GM19240 (cell line): Measurements from ENCODE around the gene CEBPG.

Source experiments
- DNase-seq: peaks from one replicate; pipeline ENCODE4 v3.0.0; 2011; ENCODE audit warnings: low spot score; ENCODE audit not compliant: insufficient read length

Gene CEBPG

DNA sequence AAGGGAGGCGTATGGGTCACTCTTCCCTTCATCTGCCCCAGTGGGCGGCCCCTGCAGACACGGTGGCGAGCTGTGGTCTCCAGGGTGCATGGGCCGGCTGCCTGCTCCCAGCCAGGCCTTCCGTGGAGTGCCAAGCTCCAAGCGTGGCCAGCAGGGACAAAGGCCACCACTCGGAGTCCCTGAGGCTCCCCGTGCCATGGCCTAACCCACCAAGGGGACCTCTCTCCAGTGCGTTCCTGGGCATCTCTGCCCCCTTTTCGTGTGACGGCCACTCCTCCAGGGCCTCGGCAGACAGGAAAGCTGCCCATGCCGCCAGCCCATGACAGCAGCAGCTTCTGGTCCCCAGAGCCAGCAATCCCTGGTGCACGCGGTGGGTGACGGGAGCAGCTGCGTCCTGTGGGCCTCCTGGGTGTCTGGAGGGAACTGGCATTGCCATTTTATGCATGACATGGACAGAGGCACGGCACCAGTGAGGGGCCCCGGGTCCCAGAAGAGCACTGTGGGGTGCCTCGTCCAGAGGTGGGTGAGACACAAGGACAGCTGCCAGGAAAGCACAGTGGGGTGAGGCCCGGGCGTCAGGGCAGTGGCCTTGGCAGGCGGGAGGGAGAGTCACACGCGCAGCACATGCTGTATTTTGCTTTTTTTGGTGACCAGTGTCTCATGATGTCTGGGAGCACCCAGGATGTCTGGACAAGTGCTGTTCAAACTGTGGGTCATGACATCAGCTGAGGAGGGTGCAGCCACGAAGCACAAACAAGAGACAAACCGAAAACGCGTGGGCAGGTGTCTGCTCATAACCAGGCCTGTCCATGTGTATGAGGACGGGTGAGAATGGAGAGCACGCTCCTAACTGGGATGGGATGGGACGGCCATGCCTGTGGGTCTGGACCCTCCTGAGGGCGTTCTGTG is 32.3 kb downstream of the CEBPG start:
- DNase-seq: no peak

DNA sequence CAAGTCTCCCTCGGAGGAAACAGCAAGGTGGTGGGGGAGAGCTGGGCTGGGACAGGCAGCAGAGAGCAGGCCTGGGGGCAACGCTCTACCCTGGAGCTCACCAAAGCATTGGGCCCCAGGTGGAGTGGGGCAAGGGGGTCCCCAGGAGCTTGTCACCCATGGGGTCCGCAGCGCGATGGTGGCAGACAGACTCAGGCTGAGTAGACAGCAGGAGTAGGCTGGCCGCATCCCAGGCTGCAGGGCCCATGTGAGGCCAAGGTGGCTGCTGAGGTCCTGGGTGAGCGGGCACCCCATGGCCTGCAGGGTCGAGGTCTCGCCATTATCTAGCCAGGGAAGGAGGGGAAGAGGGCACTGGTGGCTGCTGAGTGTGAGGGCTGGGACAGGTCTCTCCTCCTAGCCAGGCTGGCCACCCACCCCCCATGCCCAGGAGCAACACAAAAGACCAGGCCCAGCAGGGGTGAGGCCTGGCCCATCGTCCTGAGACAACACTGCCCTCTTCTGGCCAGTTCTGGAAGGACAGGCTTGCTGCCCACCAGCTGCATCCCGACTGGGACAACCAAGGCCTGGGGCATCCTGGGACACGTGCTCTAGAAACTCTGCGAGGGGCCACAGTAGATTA is 33.1 kb downstream of the CEBPG start:
- DNase-seq: peak; percentile 91

DNA sequence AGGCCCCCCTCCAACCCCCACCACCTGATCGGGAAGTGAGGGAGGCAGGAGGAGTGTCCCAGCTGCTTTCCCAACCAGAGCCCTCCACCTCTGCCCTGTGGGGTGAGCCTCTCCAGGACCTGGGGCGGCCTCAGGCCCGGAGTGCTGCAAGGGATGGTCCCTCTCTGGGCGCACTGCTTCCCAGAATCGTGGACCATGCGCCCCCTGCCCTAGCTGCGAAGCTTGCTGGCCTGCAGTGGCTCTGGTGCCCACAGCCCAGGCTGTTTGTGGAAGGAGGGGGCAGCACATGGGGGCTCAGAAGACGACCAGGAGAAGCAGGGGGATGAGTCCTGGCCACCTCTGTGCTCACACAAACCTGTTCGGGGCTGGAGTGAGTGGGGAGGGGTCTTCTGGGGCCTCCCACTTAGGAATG is 33.6 kb downstream of the CEBPG start:
- no peak for DNase-seq

DNA sequence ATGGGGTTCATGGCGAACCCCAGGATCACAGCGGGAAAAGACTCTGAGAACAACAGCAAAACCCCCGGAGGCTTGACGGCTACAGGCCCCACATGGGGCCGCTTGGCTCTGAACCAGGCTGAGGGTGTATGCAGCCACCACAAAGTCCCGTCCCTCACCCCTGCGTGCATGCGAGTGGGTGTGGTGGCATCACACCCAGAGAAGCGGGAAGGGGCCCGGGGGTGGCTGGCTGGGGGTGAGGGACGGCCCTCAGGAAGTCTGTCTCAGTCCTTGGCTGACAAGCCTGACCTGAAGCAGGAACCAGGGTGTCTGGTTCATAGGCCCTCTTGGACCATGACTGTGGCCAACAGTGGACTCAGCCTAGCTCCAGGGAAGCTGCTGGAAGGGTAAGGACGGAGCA is 34.2 kb downstream of the CEBPG start:
- no peak for DNase-seq

DNA sequence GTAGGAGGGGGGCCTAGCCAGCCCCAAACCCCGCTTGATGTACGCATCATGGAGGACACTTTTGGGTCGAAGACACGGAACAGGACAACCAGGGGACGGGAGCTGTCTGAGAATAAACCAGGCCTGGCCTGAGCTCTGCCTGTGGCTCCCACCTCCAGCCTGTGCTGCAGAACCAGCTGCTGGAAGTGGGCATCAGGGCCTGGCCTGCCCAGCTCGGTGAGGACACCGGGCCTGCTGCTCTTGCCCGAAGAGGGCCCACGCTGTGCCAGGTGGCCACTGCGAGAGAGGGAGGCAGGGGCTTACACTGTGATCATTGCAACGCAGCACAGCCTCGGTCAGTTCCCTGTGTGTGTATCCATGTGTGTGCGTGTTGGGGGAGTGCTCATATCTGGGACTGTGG is 34.6 kb downstream of the CEBPG start:
- no peak for DNase-seq

DNA sequence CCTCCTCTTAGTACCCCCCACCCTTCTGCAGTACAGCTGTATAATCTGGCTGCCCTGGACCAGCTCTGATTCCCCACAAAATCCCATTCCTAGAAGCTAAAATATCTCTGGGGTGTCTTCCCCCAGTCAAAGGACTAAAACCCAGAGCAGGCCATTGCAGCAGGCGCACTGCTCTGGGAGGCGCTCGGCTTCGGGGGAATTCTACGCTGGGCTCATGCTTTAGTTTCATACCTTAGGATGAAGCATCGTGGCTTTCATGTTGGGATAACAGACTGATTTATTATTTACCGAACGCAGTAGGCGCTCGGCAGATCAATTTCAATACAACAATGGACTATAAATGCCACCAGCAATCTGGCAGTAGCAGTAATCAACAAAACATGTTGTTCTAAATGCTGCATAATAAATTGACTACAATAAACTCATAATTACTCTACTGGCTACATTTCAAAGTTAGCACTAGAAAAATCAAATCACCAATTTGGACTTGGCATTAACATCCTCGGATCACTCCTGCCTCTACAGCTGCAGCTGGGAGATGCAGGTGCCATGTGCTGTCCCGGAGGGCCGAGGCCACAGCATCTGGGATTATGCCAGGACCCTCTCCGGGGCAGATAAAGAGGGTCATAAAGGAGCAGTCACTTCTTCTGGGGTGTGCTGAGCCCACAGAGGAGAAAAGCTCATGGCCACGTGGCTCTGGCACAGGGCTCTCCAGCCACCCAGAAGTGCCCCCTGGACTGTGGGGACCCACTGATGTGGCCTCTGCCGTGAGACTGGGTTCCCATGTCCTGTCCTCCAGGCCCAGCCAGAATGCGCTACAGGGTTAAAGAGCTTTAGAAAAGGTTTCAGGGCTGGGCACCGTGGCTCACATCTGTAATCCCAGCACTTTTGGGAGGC is 35.3 kb downstream of the CEBPG start:
- DNase-seq: no peak

DNA sequence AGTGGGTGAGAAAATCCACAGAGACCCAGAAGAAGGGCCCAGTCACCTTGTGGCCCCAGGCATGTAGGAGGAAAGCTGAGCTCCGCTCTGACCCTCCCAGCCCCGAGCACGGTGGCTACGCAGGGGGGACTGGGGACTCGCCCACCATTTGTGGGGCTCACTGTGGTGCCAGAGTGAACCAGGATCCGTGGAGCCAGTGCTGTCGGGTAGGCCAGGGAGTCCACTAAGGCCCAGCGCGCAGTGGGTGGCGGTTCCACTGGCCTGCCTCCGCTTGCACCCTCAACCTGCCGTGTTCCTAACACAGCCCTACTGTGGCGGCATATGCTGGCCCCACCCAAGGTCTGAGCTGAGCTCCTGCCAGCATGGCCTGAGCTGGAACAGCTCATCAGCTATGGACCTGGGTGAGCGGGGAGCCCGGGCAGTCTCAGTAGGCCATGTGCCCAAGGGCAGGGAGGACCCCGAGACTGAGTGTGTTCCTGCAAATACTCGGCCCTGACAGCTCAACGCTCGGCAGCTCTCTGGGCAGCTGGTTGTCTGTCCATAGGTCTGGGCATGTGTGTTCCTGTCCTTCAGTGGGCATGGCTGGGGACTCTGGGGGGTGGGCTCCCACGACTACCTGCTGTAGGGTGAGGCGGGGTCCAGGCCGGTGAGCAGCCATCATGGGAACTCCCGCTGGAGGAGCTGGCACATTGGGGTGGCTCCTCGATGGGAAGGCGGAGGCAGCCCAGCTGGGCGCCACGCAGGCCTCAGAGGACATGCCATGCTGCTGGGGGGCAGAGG is 36.6 kb downstream of the CEBPG start:
- no peak for DNase-seq

DNA sequence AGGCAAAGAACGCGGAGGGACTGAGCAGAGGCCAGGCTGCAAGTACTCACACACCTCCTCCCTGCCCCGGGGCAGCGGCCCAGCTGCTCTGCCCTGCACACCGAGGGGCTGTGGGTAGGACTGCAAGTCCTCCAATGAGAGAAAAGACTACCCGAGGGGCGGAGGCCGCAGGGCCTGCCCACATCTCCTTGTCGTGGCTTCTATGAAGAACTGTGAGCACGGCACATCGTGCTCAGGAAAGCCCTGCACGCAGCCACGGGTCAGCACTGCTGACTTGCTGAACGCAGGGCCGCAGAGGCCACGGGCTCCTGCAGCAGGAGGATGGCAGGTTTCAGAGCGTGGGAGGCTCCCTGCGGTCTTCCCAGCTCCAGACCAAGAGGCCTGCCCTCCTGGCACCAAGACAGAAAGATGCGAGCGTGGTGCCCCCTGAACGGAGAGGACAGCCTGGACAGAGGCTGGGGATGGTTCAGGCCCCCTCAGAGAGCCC is 37.4 kb downstream of the CEBPG start:
- DNase-seq: no peak

DNA sequence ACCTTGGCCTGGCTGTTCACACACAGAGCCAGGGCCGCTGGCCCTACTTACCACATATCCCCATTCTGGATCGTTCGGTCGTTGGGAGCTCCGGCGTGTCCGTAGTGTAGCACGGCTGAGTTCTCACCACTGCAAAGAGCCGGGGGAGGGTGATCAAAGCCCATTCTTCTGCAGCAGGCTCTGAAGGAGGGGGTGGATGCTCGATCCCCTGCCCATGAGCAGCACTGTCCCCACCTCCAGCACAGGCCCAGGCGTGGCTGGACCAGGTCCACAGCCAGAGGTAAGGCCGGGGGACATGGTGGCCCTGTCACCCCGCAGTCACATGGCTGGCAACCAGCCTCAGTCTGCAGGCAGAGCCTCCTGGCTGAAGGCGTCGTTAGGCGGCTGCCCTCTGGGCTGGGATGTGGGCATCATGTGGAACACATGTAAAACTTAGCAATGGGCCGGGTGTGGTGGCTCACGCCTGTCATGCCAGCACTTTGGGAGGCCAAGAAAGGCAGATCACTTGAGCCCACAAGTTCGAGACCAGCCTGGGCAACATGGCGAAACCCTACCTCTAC is 38.2 kb downstream of the CEBPG start:
- no peak for DNase-seq

DNA sequence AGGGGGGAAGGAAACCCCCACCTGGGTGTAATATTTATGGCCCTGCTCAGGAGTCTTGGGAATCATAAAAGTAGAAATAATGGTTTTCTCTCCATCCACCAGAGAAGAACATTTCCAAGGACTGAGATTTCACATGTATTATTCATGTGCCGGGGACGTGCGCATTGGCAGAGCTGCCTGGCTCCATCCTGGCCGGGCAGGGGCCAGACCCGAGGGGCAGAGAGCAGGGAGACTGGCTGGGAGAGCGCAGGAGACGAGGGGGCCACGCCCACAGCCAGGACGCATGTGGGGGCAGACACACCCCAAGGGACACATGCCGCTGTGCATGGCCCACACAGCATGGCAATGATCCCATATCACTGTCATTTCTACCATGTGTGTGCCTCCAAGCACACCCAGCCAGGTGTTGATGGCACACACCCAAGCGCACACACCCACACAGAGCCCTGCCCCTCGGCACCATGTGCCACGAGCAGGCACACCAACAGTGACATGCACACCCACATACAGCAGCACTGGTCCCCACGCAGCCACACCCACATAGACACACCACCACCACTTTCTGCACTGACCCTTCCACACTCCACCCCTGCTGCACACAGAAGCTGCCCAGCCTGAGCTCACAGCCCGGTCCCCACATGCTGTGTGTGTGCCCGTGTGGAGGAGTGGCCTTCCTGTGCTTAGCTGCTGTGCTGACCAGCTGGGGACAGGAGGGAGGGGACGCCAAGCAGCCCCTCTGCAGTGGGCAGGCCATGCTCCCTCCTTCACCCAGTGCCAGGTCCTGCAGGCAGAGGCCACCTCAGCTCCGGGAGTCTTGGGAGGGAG is 39.3 kb downstream of the CEBPG start:
- DNase-seq: no peak

DNA sequence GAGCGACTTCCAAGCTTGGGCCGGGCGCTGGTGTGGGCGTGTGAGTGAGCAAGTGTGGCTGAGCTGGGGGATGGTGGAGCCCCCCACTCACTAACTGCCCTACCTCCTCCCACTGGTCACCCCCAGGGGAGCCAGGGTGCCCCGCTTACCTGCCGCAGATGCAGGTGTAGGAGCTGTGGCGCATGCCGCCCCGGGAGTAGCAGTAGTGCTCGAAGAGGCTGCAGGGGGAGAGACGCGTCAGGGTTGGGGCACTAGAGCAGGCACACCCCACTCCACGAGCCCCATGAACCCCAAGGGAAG is 39.9 kb downstream of the CEBPG start:
- no peak for DNase-seq

DNA sequence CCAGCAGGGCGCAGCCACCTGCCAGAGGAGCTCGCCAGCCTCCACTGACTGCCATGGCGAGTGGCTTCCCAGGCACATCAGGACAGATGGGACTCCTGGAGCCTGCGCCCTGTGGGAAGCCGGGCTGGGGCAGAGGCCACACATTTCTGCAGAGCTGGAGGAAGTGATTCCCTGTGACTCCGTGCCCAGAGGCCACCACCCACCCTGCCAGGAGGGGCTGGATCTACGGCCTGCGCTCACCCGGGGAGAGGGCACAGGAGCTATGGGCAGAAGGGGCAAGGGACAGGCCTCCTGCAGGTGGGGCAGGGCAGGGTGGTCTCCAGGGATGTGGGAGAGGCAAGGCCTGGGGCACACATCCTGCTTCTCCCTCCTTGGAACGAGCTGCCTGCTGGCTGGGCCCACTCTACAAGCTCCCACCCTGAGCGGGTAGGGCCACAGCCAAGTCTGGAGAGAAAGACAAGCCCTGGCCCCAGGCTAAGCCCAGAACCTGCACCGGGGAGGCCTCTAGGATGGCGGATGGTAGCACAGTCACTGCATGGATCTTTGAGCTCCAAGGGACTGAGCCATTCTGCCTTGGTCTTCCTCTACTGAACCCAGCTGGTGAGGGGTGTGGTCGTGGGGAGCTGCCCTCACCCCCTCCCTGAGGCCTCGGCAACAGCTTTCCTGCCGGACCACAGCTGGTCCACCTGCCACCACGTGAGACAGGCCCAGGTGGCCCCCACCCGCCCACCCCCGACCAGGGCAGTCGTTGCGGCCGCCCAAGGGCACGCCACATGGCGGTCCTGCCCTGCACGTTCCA is 40.6 kb downstream of the CEBPG start:
- DNase-seq: no peak

DNA sequence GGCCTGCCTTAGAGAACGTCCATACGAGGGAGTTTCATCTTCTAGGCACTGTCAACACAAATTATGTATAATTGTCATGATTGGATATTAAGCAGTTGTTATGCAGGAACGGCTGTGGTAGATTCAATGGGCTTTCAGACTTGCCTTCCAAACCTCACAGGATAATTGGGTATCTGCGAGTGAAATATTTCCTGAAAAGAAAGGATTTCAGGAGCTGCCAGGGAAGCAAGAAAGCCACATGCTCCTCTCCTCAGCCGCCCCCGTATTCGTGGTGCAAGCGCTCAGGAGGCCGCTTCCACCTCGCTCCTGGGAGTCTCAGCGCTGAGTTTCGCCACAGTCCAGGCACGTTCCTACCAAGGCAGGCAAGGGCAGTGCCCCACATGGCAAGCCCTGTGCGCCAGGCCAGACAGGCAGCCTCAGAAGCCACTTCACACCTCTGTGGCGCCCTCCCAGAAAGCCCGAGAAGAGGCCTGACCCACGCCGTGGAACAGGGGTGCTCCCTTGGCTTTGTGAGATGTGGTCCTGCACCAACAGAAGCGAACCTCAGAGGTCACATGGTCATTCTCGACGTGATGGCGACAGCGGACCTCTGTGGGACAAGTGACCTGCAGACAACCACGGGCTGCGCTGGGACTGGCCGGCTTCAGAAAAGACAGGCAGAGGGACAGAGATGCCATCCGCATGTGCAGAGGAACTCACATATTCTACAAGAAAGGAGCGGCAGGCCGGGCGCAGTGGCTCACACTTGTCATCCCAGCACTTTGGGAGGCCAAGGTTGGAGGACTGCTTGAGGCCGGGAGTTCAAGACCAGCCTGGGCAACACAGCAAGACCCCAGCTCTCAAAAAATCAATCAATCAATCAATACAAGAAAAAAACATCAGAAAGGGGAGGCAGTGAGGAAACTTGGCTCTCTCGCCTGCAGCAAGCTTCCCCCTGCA is 41.4 kb downstream of the CEBPG start:
- DNase-seq: no peak

DNA sequence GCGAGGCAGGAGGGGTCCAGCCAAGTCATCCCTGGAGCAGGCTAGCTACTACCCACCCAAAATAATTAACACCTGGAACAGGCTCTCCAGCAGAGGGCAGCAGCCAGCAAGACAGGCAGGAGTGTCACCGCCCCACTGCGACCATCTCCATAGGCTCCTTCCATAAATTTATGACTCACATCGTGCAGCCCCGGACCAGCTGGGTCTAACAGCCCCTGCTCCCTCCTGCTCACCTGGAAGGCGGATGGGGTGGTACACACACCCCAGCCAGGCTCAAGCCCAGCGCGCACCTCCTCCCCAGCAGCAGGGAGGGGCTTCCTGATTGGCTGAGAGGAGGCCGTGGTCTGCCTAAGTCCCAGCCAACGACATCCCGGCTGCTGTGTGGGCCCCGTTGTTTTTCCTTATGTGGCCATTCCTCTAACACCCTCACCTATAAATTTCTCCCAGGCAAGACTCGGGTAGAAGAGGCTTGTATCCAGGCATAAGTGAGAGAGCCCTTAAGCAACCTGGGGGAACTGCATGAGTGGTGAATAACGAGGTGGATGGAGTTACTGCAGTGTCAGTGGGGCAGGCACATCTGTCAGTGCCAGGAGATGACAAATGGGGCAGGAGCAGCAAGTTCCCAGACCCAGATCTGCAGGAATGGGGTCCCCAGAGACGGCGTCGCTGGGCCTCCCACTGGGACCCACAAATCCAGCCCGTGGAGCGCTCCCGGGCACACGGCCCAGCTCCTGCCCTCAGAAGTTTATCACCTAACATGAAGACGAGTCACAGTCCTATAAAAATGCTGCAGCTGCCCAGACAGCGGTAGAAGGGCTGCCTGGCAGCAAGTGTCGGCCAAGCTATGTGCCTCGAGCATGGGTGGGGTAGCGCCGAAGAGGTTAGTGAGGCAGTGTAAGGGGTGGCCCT is 43.1 kb downstream of the CEBPG start:
- peak; percentile 74 for DNase-seq

DNA sequence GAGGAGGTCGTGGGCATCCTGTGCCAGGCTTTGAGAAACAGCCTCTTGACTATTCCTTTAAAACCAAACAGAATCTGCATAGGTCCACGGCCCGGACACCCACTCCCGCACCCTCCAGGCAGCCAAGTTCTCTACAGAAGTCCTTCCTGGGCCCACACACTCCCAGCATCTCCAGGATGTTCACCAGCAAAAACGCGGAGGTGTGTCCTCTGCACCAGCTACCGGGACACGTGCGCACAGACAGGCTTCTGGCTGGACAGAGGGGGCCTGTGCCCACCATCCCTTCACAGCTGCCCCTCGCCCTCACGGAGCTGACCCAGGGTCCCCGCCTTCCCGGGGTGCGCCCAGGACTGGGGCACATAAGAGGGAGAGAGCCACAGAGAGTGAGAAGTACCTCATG is 44.2 kb downstream of the CEBPG start:
- DNase-seq: no peak

DNA sequence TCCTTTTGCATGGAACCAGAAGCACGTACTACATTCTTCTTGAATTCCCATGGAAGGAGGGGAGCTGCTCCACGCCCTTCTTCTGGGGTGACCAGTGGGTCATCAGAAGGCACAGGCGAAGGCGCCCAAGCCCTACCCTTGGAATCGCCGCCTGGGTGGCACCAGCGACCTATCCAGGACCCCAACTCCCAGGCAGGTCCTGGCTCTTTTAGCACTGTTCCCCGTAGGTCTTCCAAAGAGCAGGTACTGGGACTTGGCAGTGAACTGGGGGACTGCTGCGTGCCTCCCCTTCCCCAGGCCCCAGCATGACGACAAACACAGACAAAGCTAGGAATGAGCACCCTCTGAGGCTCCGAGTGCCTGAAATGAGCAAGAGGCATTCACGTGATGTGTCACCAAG is 45.0 kb downstream of the CEBPG start:
- DNase-seq: no peak
